C1 segment of cervical spinal cord (tissue), 14 donors: Measurements from ENCODE around the gene GDAP1L1.
"Not testable (repeated sequence)": the region's sequence is repeated elsewhere in the genome, so short reads cannot be mapped to it uniquely, and the experiment has no call there.

Experiments used
- DNase-seq, 14 donors: peaks; one replicate each; lab custom pipeline; 2025; lab: John Stamatoyannopoulos, UW

GDAP1L1 gene

GRCh38 chr20:44219791-44220190 lies 27.3 kb upstream of the GDAP1L1 start:
- DNase-seq: no peak

- DNase-seq: no peak
Observed at GRCh38 chr20:44221368-44221954, 25.6 kb upstream of the GDAP1L1 start.

GRCh38 chr20:44222027-44222426 lies 25.1 kb upstream of the GDAP1L1 start:
- DNase-seq: no peak

GRCh38 chr20:44222633-44223368 lies 24.3 kb upstream of the GDAP1L1 start:
- no peak for DNase-seq

- no peak for DNase-seq
Observed at GRCh38 chr20:44223721-44224120, 23.4 kb upstream of the GDAP1L1 start.

- no peak for DNase-seq
Observed at GRCh38 chr20:44224637-44225036, 22.5 kb upstream of the GDAP1L1 start.

- DNase-seq: no peak
Observed at GRCh38 chr20:44228465-44229258, 18.4 kb upstream of the GDAP1L1 start.

GRCh38 chr20:44231193-44231592 lies 15.9 kb upstream of the GDAP1L1 start:
- DNase-seq: no peak

GRCh38 chr20:44231713-44232468 lies 15.2 kb upstream of the GDAP1L1 start:
- peak in 1 of 14 donors; percentile 7 for DNase-seq

GRCh38 chr20:44232469-44232856 lies 14.6 kb upstream of the GDAP1L1 start:
- not testable (repeated sequence) for DNase-seq

GRCh38 chr20:44233436-44234016 lies 13.6 kb upstream of the GDAP1L1 start:
- no peak for DNase-seq

- no peak for DNase-seq
Observed at GRCh38 chr20:44234566-44235317, 12.4 kb upstream of the GDAP1L1 start.

- DNase-seq: no peak
Observed at GRCh38 chr20:44235702-44236101, 11.4 kb upstream of the GDAP1L1 start.

- not testable (repeated sequence) for DNase-seq
Observed at GRCh38 chr20:44236840-44237239, 10.3 kb upstream of the GDAP1L1 start.

- DNase-seq: no peak
Observed at GRCh38 chr20:44241796-44242195, 5.3 kb upstream of the GDAP1L1 start.

- no peak for DNase-seq
Observed at GRCh38 chr20:44245977-44246376, 1.1 kb upstream of the GDAP1L1 start.

GRCh38 chr20:44247586-44248409 lies 690 bp downstream of the GDAP1L1 start:
- peak in 5 of 14 donors; percentile 1 to 19 (median 10) for DNase-seq

- no peak for DNase-seq
Observed at GRCh38 chr20:44248410-44248759, 1.3 kb downstream of the GDAP1L1 start.

GRCh38 chr20:44251284-44251683 lies 4.2 kb downstream of the GDAP1L1 start:
- DNase-seq: no peak

- DNase-seq: no peak
Observed at GRCh38 chr20:44253528-44253927, 6.4 kb downstream of the GDAP1L1 start.
